A549 (cell line): ENCODE data around the gene CLEC4M.

Experiments
- CTCF ChIP-seq: fragments of >200 bp; sonication (Bioruptor Twin); formaldehyde crosslinking; IDR thresholded peaks from 3 replicates; pipeline ENCODE4 v1.5.1; 2016
- POLR2A ChIP-seq: IDR thresholded peaks from 2 replicates; pipeline ENCODE4 v1.6.1; 2012; ENCODE audit warnings: mild to moderate bottlenecking, low read length

GRCh38 chr19:7806234-7806633 is 43.2 kb downstream of the CLEC4M start:
- TF ChIP-seq CTCF (no peak), POLR2A (no peak)
